Effector CD8-positive, alpha-beta T cell (primary cell): Measurements from ENCODE around the gene GGTLC1.
A peak's percentile ranks its signal among the peaks of the same experiment; 100 is the strongest.

Source experiments
- DNase-seq: peaks from one replicate; lab custom pipeline; 2025; lab: John Stamatoyannopoulos, UW

The GGTLC1 gene

DNA sequence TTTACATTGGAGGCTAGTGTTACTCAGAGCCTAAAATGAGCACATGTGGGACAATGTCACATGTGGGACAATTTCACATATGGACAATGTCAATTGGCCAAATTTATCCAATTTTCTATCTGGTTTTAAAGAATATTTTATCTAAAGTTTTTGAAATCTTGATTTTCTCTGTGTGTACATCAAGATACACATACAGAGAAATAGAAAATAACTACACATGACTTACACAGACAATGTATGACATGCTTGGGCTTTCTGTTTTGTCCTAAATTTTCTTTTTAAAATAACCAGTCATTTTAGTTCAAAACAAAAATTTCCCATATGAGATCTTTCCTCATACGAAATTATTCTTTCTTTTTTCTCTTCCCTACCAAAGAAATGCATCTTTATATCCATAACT lies 24.6 kb downstream of the GGTLC1 start:
- no peak for DNase-seq

DNA sequence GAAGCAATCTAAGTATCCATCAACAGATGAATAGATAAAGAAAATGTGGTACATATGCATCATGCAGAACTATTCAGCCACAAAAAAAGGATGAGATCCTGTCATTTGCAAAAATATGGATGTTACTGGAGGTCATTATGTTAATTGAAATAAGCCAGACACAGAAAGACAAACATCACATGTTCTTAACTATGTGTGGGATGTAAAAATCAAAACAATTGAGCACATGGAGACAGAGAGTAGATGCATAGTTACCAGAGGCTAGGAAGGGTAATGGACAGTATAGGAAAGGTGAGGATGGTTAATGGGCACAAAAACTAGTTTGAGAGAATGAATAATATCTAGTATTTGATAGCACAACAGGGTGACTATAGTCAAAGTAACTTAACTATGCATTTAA lies 26.3 kb downstream of the GGTLC1 start:
- no peak for DNase-seq

- no peak for DNase-seq
These were observed 29.5 kb downstream of the GGTLC1 start for GRCh38 chr20:23959054-23959453.

DNA sequence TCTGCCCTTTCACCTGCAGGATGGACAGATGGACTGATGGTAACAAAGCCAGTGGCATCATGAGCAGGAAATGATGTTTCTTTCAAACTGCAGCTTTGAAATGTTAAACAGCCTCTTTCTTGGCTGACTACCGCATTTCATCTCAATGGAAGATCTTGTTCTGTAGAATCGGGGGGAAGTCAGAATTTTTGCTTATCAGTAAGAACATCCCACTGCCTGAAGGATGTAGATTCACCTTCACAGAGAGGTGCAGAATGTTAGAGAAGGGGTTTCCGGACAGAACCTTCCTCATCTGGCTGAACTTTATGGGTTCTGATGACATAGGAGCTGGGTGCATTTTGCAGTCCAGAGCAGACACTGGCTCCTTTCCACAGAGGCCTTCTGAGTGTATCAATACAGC lies 32.7 kb downstream of the GGTLC1 start:
- no peak for DNase-seq

DNA sequence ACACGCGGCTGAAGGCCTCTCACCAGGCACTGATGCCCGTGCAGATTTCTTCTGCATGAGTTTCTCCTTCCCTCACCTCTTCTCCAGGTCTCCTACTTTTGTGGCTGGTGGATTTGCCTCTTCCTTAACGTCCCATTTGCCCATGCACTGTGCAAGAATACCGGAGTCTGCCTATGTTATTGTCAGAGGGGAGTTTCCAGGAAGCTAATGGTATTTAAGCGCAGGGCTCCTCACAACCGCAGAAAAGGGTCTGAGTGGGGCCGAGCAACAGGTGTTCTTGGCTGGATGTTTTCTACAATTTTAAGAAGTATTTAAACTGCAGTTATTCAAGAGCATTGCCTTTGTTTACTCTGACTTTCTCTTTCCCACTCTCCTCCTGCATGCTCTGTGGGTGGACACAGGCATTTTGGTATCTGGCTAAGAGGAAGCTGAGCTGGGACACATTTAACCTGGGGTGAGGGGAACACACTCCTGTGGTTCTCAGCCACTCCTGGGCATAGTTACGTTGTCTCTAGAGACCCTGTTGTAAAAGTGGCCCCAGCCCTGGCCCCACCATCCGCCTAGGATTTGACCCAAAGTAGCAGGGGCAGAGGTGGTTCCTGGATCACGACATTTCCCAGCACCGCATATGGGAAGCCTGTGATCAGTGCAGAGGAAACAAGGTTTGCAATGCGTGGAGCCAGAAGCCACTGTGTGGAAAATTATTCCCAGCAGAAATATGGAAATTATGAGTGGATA lies 34.4 kb downstream of the GGTLC1 start:
- no peak for DNase-seq

GRCh38 chr20:23946206-23946605 lies 42.4 kb downstream of the GGTLC1 start:
- DNase-seq = no peak

DNA sequence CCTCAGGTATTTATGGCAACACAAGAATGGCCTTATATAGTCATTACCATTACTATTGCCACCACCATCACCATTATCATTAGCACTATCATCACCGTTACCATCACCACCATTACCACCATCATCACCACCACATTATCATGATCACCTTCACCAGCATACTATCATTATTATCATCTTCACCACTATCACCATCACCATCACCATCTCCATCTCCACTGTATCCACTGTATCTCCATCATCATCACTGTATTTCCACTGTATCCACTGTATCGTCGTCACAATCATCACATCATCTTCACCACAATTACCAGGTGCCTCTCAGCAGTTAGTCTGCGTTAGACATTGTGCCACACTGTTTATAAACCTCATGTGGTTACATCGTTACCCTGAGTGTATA lies 45.3 kb downstream of the GGTLC1 start:
- DNase-seq = no peak

DNA sequence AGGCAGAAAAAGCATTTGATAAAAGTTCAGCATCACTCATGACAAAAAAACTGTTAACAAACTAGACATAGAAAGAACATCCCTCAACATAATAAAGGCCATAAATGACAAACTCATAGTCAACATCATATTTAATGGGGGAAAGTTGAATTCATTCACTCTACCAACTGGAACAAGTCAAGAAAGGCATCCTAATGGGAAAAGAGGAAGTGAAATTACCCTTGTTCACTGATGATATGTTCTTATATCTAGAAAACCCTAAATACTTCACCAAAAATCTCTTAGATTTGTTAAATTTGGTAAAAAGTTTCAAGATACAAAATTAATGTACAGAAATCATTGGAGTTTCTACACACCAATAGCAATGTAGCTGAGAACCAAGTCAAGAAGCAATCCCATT lies 48.9 kb downstream of the GGTLC1 start:
- DNase-seq = no peak

DNA sequence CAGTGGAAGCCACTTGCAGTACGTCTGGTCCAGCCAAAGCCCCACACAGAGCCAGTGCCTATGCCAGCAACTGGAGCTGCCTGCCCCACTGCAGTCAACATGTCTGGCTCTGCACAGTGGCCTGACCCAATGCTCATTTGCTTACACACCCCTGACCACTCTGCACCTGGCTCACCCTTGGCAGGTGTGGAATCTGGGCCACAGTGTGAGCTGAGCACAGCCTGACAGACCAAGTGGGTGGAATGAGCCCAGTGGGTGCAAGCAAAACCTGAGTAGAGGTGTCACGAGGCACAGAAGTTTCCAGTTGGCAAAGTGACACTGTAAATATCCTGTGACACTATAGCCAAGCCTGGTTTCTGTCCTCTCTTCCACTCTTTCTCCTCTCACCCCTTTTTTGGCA lies 49.5 kb downstream of the GGTLC1 start:
- DNase-seq = no peak

DNA sequence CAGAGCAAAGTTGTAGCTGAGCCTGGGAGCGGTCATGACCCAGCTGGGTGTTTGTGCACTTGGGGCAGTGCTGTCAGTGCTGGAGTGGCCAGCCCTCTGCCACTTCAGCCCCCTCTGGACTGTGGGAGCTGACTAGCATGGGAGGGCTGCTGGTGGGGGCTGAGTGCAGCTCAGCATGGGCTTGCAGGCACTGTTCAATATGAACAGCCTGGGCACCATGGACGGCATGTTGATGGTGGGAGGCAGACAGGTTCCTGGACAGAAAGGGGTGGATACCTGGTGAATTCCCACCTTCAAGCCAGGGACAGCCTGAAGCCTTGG lies 50.5 kb downstream of the GGTLC1 start:
- no peak for DNase-seq

- DNase-seq = peak; percentile 47
These were observed 51.1 kb downstream of the GGTLC1 start for GRCh38 chr20:23937303-23938117.
